Epithelial cell of proximal tubule (primary cell): ENCODE measurements around the gene CABP1. TPM values are rescaled to one million over a fixed set of nuclear protein-coding genes. Genes with fewer than 3 reads are reported as not detected.
A peak's percentile ranks its signal among the peaks of the same experiment; 100 is the strongest.

Experiments
- DNase-seq: peaks from one replicate; pipeline ENCODE4 v3.0.0-alpha.2; 2011; ENCODE audit warnings: low read depth
- H3K4me3 ChIP-seq: 2 replicates; pipeline ENCODE4 v1.5.1; 2011; ENCODE audit warnings: low read depth, mild to moderate bottlenecking, low read length
- CTCF ChIP-seq: conservative IDR thresholded peaks from 2 replicates; pipeline ENCODE4 v1.5.1; 2012; ENCODE audit warnings: low read depth, mild to moderate bottlenecking, low read length
- total RNA-seq: library from RNA; depleted of rRNA; stranded (reverse); fragments of >200 nt; gene quantifications from 2 replicates; pipeline ENCODE4 v1.2.3, GENCODE V29; 2015

The CABP1 gene
- total RNA-seq, 1 donor from 2014 or later, result 1.1 TPM

GRCh38 chr12:120642826-120643225 lies 2.4 kb downstream of the CABP1 start:
- DNase-seq, result peak; percentile 27
- no peak overlapping the region for H3K4me3 ChIP-seq
- TF ChIP-seq CTCF, result no peak

- no peak for DNase-seq
- no peak for TF ChIP-seq CTCF
- H3K4me3 ChIP-seq, result no peak overlapping the region
These were observed 3.1 kb downstream of the CABP1 start for GRCh38 chr12:120643574-120643973.

GRCh38 chr12:120646044-120646443 lies 5.6 kb downstream of the CABP1 start:
- no peak for DNase-seq
- no peak overlapping the region for H3K4me3 ChIP-seq
- TF ChIP-seq CTCF, result no peak

- no peak for TF ChIP-seq CTCF
- H3K4me3 ChIP-seq, result no peak overlapping the region
- DNase-seq, result no peak
These were observed 6.9 kb downstream of the CABP1 start for GRCh38 chr12:120647375-120647755.

- TF ChIP-seq CTCF, result no peak
- no peak for DNase-seq
- H3K4me3 ChIP-seq, result peak overlapping the region; percentile 48
These were observed 9.2 kb downstream of the CABP1 start for GRCh38 chr12:120649442-120650232.

- DNase-seq, result no peak
- no peak overlapping the region for H3K4me3 ChIP-seq
- TF ChIP-seq CTCF, result no peak
These were observed 9.8 kb downstream of the CABP1 start for GRCh38 chr12:120650233-120650690.

GRCh38 chr12:120651821-120652220 lies 11.4 kb downstream of the CABP1 start:
- no peak for TF ChIP-seq CTCF
- no peak overlapping the region for H3K4me3 ChIP-seq

More at GRCh38 chr12:120651821-120652220, 11.4 kb downstream of the CABP1 start:
- DNase-seq, result no peak
